PFSK-1 (cell line): Measurements from ENCODE around the gene STK24.

Experiments used
- POLR2AphosphoS5 ChIP-seq: IDR thresholded peaks from 2 replicates; pipeline ENCODE4 v1.6.1; 2012; ENCODE audit warnings: low read depth, mild to moderate bottlenecking, control low read depth, low read length, moderate library complexity
- SIN3A ChIP-seq: IDR thresholded peaks from 2 replicates; pipeline ENCODE4 v1.6.1; 2012; ENCODE audit warnings: mild to moderate bottlenecking, low read length, moderate library complexity, borderline replicate concordance; ENCODE audit not compliant: insufficient read depth
- TAF1 ChIP-seq: IDR thresholded peaks from 2 replicates; pipeline ENCODE4 v1.6.1; 2012; ENCODE audit warnings: low read length, control low read depth, borderline replicate concordance; ENCODE audit not compliant: insufficient read depth
- TF ChIP-seq, protein P1 (sequence below), 2 experiments: IDR thresholded peaks; 2 replicates each; pipeline versions ENCODE4 v1.6.1 to v1.8.0; 2011 to 2012; ENCODE audit warnings: low read depth in 2 of 2, low read length in 2 of 2, control low read depth in 1 of 2, inconsistent platforms in 1 of 2, mild to moderate bottlenecking in 1 of 2, moderate library complexity in 1 of 2; ENCODE audit not compliant: insufficient read depth in 1 of 2

DNA sequence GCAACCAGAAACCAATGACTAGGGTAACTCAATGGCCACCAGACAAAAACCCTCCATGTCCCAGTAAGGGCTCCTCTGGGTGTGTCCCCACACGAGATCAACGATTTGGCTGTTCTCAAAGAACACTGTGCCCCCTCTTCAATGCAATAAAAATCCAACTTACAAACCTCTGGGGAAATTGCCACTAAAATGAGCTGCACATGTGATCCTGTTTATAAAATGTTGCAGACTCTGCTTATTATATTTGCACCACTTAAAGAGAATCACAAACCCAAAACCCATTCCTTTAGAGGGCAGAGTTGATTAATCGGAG is 80.5 kb downstream of the STK24 start:
- TF ChIP-seq, protein P1, sequence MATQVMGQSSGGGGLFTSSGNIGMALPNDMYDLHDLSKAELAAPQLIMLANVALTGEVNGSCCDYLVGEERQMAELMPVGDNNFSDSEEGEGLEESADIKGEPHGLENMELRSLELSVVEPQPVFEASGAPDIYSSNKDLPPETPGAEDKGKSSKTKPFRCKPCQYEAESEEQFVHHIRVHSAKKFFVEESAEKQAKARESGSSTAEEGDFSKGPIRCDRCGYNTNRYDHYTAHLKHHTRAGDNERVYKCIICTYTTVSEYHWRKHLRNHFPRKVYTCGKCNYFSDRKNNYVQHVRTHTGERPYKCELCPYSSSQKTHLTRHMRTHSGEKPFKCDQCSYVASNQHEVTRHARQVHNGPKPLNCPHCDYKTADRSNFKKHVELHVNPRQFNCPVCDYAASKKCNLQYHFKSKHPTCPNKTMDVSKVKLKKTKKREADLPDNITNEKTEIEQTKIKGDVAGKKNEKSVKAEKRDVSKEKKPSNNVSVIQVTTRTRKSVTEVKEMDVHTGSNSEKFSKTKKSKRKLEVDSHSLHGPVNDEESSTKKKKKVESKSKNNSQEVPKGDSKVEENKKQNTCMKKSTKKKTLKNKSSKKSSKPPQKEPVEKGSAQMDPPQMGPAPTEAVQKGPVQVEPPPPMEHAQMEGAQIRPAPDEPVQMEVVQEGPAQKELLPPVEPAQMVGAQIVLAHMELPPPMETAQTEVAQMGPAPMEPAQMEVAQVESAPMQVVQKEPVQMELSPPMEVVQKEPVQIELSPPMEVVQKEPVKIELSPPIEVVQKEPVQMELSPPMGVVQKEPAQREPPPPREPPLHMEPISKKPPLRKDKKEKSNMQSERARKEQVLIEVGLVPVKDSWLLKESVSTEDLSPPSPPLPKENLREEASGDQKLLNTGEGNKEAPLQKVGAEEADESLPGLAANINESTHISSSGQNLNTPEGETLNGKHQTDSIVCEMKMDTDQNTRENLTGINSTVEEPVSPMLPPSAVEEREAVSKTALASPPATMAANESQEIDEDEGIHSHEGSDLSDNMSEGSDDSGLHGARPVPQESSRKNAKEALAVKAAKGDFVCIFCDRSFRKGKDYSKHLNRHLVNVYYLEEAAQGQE (IDR thresholded peaks at IDR 0.05; ENCODE audit: insufficient read depth in 1 of 2, low read depth in 2 of 2, low read length in 2 of 2), result no peak
- TF ChIP-seq POLR2AphosphoS5 (no peak), TAF1 (no peak), SIN3A (no peak)
